Measurements from ENCODE around the gene ZNF688. TPM values are rescaled to one million over a fixed set of nuclear protein-coding genes. Genes with fewer than 3 reads are reported as not detected.
"Not testable (repeated sequence)": the region's sequence is repeated elsewhere in the genome, so short reads cannot be mapped to it uniquely, and the experiment has no call there.

ZNF688 gene
- total RNA-seq, 6 experiments from 2014 or later: 4.0 to 11.5 (median 6.5) TPM

DNA sequence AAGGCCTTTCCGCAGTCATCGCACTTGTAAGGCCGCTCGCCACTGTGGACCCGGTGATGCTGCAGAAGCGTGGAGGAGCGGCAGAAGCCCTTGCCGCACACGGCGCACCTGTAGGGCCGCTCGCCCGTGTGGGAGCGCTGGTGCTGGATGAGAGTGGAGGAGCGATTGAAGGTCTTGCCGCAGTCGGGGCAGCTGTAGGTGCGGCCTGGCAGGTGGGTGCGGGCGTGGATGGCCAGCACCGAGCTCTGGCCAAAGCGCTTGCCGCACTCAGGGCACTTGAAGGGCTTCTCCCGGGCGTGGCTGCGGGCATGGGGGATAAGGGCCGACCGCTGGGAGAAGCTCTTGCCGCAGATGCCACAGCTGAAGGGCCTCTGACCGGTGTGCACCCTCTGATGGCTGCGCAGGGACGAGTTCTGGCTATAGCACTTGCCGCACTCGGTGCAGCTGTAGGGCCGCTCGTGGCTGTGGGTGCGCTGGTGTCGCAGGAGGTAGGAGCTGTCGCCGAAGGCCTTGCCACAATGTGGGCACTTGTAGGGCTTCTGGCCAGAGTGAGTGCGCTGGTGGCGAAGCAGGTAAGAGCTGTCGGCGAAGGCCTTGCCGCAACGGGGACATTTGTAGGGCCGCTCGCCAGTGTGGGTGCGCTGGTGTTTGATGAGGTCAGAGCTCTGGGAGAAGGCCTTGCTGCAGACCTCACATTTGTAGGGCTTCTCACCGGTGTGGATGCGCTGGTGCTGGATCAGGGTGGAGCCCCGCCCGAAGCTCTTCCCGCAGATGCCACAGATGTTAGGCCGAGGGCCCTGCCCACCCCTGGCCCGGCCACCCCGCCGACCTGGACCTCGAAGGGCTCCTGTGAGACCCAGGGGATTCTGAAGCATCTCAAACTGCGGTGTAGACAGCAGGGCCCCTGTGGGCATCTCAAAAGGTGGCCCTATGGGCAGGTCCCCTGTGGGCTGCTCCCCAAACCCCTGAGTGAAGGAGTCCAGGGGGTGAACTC is 46.6 kb downstream of the ZNF688 start:
- DNase-seq: no peak
- Histone ChIP-seq H3K4me1 (peaks cover 0 to 30% (median 12%) of the 10 kb centered on the region in 4 donors), H3K36me3 (no peaks in the 10 kb centered on the region), H3K9me3 (no peaks in the 10 kb centered on the region), H3K27ac (no peak overlapping the region), H3K27me3 (no peaks in the 10 kb centered on the region), H3K4me3 (no peak overlapping the region)
- intact Hi-C loops (cut with DNase I): loop anchor here in 1 of 2 donors (10.0 kb wide), 1 partner anchor 90 kb away; the partner anchor contains the start of gene DCTPP1
- ATAC-seq: no peak
- 90% methylated on average over 6 of the region's 60 CpGs for WGBS (ENCODE audit: insufficient coverage, low coverage, low lambda C conversion rate, missing lambda C conversion rate)
- no peak for TF ChIP-seq POLR2A (IDR thresholded peaks at IDR 0.05)
- TF ChIP-seq, protein P1, sequence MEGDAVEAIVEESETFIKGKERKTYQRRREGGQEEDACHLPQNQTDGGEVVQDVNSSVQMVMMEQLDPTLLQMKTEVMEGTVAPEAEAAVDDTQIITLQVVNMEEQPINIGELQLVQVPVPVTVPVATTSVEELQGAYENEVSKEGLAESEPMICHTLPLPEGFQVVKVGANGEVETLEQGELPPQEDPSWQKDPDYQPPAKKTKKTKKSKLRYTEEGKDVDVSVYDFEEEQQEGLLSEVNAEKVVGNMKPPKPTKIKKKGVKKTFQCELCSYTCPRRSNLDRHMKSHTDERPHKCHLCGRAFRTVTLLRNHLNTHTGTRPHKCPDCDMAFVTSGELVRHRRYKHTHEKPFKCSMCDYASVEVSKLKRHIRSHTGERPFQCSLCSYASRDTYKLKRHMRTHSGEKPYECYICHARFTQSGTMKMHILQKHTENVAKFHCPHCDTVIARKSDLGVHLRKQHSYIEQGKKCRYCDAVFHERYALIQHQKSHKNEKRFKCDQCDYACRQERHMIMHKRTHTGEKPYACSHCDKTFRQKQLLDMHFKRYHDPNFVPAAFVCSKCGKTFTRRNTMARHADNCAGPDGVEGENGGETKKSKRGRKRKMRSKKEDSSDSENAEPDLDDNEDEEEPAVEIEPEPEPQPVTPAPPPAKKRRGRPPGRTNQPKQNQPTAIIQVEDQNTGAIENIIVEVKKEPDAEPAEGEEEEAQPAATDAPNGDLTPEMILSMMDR (IDR thresholded peaks at IDR 0.05): no peak

DNA sequence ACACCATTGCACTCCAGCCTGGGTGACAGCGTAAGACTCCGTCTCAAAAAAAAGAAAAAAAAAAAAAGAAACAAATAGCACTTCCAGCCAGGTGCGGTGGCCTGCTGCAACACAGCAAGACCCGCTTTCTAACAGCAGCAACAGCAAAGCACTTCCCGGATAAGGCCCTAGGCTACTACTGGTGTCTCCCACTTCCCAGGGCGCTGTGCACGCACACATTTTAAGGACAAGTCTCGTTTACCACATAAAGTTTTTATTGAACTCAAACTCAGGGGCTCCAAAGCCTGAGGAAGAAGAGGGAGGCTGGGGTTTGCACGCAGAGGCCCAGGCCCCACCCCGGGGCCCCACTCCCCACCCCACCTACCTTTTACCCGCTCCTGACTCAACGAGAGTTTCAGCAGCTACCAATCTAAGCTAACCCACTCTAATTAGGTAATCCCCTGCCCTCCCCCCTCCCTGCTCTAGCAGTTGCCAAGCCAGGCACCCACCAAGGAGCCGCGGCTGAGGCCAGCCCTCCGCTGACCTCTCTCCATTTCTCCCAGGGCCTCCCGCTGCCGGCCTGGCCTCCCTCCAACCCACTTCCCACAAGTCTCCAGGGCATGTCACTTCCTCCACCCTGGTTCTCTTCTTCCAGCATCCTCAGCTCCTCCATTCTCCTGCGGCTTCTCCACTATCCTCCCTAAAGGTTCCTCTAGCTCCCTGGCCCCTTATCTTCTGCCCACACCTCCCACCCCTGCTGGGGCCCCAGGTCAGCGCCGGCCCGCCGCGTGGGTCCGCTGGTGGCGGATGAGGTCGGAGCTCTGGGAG is 47.5 kb downstream of the ZNF688 start:
- intact Hi-C loops (cut with DNase I): loop anchor here in 1 of 2 donors (10.0 kb wide), 1 partner anchor 89 kb away; the partner anchor contains the start of gene DCTPP1
- 49% methylated on average over 8 of the region's 26 CpGs for WGBS (ENCODE audit: insufficient coverage, low coverage, low lambda C conversion rate, missing lambda C conversion rate)
- ATAC-seq: no peak
- TF ChIP-seq, protein P1 (IDR thresholded peaks at IDR 0.05): no peak
- no peak for TF ChIP-seq POLR2A (IDR thresholded peaks at IDR 0.05)
- no peak overlapping the region for H3K4me3 ChIP-seq
- DNase-seq: no peak
- peaks cover 0 to 30% (median 12%) of the 10 kb centered on the region in 4 donors for H3K4me1 ChIP-seq
- H3K27me3 ChIP-seq: no peaks in the 10 kb centered on the region
- H3K27ac ChIP-seq: no peak overlapping the region
- H3K36me3 ChIP-seq: no peaks in the 10 kb centered on the region
- no peaks in the 10 kb centered on the region for H3K9me3 ChIP-seq

DNA sequence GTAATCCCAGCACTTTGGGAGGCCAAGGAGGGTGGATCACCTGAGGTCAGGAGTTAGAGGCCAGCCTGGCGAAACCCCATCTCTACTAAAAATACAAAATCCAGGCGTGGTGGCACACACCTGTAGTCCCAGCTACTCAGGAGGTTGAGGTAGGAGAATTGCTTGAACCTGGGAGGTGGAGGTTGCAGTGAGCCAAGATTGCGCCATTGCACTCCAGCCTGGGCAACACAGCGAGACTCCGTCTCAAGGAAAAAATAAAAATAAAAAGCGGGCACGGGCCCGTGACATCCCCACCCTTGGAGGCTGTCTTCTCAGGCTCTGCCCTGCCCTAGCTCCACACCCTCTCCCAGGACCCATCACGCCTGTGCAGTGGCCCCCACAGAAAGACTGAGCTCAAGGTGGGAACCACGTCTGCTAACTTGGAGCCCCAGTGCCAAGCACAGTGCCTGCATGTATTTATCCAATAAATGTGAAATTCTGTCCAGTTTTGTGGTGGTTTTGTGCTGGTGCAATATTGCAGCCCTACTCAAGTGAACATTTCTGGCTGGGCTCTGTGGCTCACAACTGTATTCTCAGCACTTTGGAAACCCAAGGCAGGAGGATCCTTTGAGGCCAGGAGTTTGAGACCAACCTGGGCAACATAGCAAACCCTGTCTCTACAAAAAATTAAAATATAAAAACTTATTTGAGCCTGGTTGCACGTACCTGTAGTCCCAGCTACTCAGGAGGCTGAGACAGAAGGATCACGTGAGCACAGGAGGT is 48.6 kb downstream of the ZNF688 start:
- not testable (repeated sequence) for H3K4me3 ChIP-seq, H3K9me3 ChIP-seq, DNase-seq, H3K27me3 ChIP-seq, ATAC-seq, H3K36me3 ChIP-seq
- WGBS (ENCODE audit: insufficient coverage, low coverage, low lambda C conversion rate, missing lambda C conversion rate): 100% methylated on average over 3 of the region's 12 CpGs
- intact Hi-C loops (cut with DNase I): loop anchor here in 1 of 2 donors (10.0 kb wide), 1 partner anchor 88 kb away; the partner anchor contains the start of gene DCTPP1
- peaks cover 0 to 29% (median 11%) of the 10 kb centered on the region in 4 donors for H3K4me1 ChIP-seq
- peak overlapping the region in 2 of 3 donors; percentile 71 to 73 for H3K27ac ChIP-seq

DNA sequence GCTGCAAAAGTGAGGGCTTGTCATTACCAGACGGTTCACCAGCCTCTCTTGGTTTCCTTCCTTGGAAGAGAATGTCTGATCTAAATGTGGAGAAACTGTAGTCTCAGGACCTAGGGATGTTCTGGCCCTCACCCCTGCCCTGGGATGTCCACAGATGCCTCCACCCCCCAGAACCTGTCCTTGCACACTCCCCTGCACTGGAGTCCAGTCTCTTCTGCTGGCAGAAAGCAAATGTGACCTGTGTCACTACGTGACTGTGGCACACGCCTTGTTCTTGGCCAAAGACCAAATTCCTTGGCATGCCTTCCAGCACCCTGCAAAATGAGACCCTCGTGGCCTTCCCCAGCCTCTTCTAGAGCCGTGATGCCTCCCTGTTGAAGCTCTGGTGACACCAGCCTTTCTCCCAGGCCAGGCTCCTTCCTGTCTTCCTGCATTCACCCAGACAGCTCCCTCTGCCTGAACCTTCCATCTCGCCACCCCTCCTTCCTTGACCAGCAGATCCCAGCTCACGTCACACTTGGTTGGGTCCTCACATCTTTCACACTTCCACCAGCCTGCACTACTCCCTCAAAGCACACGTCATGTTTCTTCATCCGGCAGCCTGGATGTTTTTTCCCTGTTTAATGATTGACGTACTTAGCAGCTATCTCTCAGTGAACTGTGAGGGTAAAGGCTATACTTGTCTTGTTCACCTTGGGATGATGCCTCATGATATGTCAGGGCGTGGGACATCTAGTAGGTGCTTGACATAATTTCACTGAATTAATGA is 49.5 kb downstream of the ZNF688 start:
- Histone ChIP-seq H3K27me3 (no peaks in the 10 kb centered on the region), H3K36me3 (no peaks in the 10 kb centered on the region), H3K4me1 (peaks cover 0 to 24% (median 8%) of the 10 kb centered on the region in 4 donors), H3K27ac (peak overlapping the region; percentile 43 to 73 (median 71)), H3K9me3 (no peaks in the 10 kb centered on the region), H3K4me3 (no peak overlapping the region)
- DNase-seq: peak in 1 of 3 donors; percentile 70
- ATAC-seq: peak; percentile 33 to 49 (median 35)
- 27% methylated on average over 7 of the region's 11 CpGs for WGBS (ENCODE audit: insufficient coverage, low coverage, low lambda C conversion rate, missing lambda C conversion rate)
- intact Hi-C loops (cut with DNase I): loop anchor here in 1 of 2 donors (10.0 kb wide), 1 partner anchor 87 kb away; the partner anchor contains the start of gene DCTPP1
- no peak for TF ChIP-seq POLR2A (IDR thresholded peaks at IDR 0.05)
- TF ChIP-seq, protein P1 (IDR thresholded peaks at IDR 0.05): no peak

Data from right lobe of liver (tissue), 6 donors.